GM12878 (cell line): ENCODE measurements around the gene RASAL2.

Experiments used
- NFYA ChIP-seq: IDR thresholded peaks from 2 replicates; pipeline ENCODE4 v1.6.1; 2011; ENCODE audit warnings: low read depth, mild to moderate bottlenecking, low read length, improper control_type of control experiment, borderline replicate concordance
- NRF1 ChIP-seq: conservative IDR thresholded peaks from 2 replicates; pipeline ENCODE4 v1.6.1; 2011; ENCODE audit warnings: mild to moderate bottlenecking, low read depth, low read length, improper control_type of control experiment
- POLR2AphosphoS5 ChIP-seq: IDR thresholded peaks from 2 replicates; pipeline ENCODE4 v1.6.1; 2011; ENCODE audit warnings: mild to moderate bottlenecking, low read length, inconsistent platforms
- SIX5 ChIP-seq: IDR thresholded peaks from 2 replicates; pipeline ENCODE4 v1.6.1; 2011; ENCODE audit warnings: mild to moderate bottlenecking, low read depth, low read length, moderate library complexity; ENCODE audit not compliant: severe bottlenecking
- SP1 ChIP-seq: IDR thresholded peaks from one replicate; pipeline ENCODE4 v1.6.1; 2011; ENCODE audit warnings: low read depth, low read length
- SREBF1 ChIP-seq: IDR thresholded peaks from 2 replicates; pipeline ENCODE4 v1.6.1; 2012; ENCODE audit warnings: mild to moderate bottlenecking, low read length
- SRF ChIP-seq, 2 experiments: IDR thresholded peaks; 2 replicates each; pipeline ENCODE4 v1.6.1; 2011; ENCODE audit warnings: low read depth in 2 of 2, low read length in 2 of 2, mild to moderate bottlenecking in 1 of 2, moderate library complexity in 1 of 2
- SUZ12 ChIP-seq: fragments of 200-600 bp; sonication (generic); IDR thresholded peaks from one replicate; pipeline ENCODE4 v1.6.1; 2018; ENCODE audit warnings: antibody characterized with exemption, mild to moderate bottlenecking; ENCODE audit not compliant: unreplicated experiment
- YY1 ChIP-seq: IDR thresholded peaks from 2 replicates; pipeline ENCODE4 v1.6.1; 2011; ENCODE audit warnings: low read depth, mild to moderate bottlenecking, low read length
- TF ChIP-seq, protein P1 (sequence below): fragments of 450-650 bp; formaldehyde crosslinking; IDR thresholded peaks from 2 replicates; pipeline ENCODE4 v1.5.0; 2022; ENCODE audit warnings: mild to moderate bottlenecking, missing genetic modification characterization
- TF ChIP-seq, protein P2 (sequence below), 3 experiments: IDR thresholded peaks in 2 of 3; conservative IDR thresholded peaks in 1 of 3; 2 replicates each; pipeline ENCODE4 v1.5.1; 2011; ENCODE audit warnings: low read depth in 3 of 3, low read length in 3 of 3, mild to moderate bottlenecking in 3 of 3, control low read depth in 2 of 3, moderate library complexity in 2 of 3, inconsistent platforms in 1 of 3, mixed read lengths in 1 of 3; ENCODE audit not compliant: control insufficient read depth in 2 of 3, insufficient read depth in 1 of 3; ENCODE audit errors: extremely low read depth in 1 of 3
- TF ChIP-seq, protein P3 (sequence below): IDR thresholded peaks from 2 replicates; pipeline ENCODE4 v1.6.1; 2011; ENCODE audit warnings: mild to moderate bottlenecking, low read depth, low read length, moderate library complexity; ENCODE audit not compliant: insufficient replicate concordance
- TF ChIP-seq, protein P4 (sequence below): fragments of 450-650 bp; IDR thresholded peaks from 2 replicates; pipeline ENCODE4 v1.6.1; 2017; ENCODE audit warnings: mild to moderate bottlenecking, moderate library complexity

DNA sequence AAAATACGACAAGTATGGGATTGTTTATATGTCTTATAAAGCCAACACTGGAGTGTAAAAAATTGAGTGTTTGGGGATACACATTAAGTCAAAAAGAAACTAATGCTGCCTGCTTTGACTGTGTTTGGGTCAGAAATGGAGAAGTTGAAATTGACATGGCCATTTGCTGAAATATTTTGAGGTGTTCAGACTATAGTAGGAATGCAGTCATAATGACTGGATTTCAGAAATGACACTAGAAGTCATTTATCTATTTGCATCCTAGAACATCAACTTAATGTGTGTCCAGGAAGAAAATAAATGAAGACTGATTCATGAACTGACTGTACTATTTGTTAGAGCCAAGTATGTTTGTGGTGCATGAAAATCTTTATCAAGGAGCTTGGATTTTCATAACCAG lies 28.4 kb downstream of the RASAL2 start:
- TF ChIP-seq, protein P1, sequence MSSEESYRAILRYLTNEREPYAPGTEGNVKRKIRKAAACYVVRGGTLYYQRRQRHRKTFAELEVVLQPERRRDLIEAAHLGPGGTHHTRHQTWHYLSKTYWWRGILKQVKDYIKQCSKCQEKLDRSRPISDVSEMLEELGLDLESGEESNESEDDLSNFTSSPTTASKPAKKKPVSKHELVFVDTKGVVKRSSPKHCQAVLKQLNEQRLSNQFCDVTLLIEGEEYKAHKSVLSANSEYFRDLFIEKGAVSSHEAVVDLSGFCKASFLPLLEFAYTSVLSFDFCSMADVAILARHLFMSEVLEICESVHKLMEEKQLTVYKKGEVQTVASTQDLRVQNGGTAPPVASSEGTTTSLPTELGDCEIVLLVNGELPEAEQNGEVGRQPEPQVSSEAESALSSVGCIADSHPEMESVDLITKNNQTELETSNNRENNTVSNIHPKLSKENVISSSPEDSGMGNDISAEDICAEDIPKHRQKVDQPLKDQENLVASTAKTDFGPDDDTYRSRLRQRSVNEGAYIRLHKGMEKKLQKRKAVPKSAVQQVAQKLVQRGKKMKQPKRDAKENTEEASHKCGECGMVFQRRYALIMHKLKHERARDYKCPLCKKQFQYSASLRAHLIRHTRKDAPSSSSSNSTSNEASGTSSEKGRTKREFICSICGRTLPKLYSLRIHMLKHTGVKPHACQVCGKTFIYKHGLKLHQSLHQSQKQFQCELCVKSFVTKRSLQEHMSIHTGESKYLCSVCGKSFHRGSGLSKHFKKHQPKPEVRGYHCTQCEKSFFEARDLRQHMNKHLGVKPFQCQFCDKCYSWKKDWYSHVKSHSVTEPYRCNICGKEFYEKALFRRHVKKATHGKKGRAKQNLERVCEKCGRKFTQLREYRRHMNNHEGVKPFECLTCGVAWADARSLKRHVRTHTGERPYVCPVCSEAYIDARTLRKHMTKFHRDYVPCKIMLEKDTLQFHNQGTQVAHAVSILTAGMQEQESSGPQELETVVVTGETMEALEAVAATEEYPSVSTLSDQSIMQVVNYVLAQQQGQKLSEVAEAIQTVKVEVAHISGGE (CRISPR knock-in tag): no peak
- TF ChIP-seq, protein P2, sequence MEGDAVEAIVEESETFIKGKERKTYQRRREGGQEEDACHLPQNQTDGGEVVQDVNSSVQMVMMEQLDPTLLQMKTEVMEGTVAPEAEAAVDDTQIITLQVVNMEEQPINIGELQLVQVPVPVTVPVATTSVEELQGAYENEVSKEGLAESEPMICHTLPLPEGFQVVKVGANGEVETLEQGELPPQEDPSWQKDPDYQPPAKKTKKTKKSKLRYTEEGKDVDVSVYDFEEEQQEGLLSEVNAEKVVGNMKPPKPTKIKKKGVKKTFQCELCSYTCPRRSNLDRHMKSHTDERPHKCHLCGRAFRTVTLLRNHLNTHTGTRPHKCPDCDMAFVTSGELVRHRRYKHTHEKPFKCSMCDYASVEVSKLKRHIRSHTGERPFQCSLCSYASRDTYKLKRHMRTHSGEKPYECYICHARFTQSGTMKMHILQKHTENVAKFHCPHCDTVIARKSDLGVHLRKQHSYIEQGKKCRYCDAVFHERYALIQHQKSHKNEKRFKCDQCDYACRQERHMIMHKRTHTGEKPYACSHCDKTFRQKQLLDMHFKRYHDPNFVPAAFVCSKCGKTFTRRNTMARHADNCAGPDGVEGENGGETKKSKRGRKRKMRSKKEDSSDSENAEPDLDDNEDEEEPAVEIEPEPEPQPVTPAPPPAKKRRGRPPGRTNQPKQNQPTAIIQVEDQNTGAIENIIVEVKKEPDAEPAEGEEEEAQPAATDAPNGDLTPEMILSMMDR (IDR thresholded peaks at IDR 0.05 in 2 of 3, conservative IDR thresholded peaks at IDR 0.05 in 1 of 3; ENCODE audit: control insufficient read depth in 2 of 3, extremely low read depth in 1 of 3, insufficient read depth in 1 of 3, low read depth in 3 of 3, low read length in 3 of 3): no peak
- TF ChIP-seq SIX5 (no peak), SRF (IDR thresholded peaks at IDR 0.05; ENCODE audit: low read depth in 2 of 2, low read length in 2 of 2) (0 out of 4 replicates have a peak, but pooled peaks of 1 of the 2 experiments have one; percentile 37), SUZ12 (no peak), NFYA (no peak), POLR2AphosphoS5 (no peak), SREBF1 (no peak), SP1 (no peak), YY1 (no peak), NRF1 (no peak)
- TF ChIP-seq, protein P3, sequence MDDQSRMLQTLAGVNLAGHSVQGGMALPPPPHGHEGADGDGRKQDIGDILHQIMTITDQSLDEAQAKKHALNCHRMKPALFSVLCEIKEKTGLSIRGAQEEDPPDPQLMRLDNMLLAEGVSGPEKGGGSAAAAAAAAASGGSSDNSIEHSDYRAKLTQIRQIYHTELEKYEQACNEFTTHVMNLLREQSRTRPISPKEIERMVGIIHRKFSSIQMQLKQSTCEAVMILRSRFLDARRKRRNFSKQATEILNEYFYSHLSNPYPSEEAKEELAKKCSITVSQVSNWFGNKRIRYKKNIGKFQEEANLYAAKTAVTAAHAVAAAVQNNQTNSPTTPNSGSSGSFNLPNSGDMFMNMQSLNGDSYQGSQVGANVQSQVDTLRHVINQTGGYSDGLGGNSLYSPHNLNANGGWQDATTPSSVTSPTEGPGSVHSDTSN: no peak
- TF ChIP-seq, protein P4, sequence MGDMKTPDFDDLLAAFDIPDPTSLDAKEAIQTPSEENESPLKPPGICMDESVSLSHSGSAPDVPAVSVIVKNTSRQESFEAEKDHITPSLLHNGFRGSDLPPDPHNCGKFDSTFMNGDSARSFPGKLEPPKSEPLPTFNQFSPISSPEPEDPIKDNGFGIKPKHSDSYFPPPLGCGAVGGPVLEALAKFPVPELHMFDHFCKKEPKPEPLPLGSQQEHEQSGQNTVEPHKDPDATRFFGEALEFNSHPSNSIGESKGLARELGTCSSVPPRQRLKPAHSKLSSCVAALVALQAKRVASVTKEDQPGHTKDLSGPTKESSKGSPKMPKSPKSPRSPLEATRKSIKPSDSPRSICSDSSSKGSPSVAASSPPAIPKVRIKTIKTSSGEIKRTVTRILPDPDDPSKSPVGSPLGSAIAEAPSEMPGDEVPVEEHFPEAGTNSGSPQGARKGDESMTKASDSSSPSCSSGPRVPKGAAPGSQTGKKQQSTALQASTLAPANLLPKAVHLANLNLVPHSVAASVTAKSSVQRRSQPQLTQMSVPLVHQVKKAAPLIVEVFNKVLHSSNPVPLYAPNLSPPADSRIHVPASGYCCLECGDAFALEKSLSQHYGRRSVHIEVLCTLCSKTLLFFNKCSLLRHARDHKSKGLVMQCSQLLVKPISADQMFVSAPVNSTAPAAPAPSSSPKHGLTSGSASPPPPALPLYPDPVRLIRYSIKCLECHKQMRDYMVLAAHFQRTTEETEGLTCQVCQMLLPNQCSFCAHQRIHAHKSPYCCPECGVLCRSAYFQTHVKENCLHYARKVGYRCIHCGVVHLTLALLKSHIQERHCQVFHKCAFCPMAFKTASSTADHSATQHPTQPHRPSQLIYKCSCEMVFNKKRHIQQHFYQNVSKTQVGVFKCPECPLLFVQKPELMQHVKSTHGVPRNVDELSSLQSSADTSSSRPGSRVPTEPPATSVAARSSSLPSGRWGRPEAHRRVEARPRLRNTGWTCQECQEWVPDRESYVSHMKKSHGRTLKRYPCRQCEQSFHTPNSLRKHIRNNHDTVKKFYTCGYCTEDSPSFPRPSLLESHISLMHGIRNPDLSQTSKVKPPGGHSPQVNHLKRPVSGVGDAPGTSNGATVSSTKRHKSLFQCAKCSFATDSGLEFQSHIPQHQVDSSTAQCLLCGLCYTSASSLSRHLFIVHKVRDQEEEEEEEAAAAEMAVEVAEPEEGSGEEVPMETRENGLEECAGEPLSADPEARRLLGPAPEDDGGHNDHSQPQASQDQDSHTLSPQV: no peak
